Activated CD4-positive, alpha-beta memory T cell treated with anti-CD3 and anti-CD28 coated beads for 36 hours (primary cell): ENCODE measurements around the gene SOX2. TPM values are rescaled to one million over a fixed set of nuclear protein-coding genes. Genes with fewer than 3 reads are reported as not detected.
"Not testable (repeated sequence)": the region's sequence is repeated elsewhere in the genome, so short reads cannot be mapped to it uniquely, and the experiment has no call there.

Experiments used
- CTCF ChIA-PET: fragments of 350-600 bp; sonication (Branson Sonifier 250); formaldehyde crosslinking; loops from one replicate; lab custom pipeline; 2021; ENCODE audit warnings: antibody characterized with exemption, inconsistent platforms; lab: Charles Lee
- POLR2A ChIA-PET: fragments of 350-600 bp; sonication (Branson Sonifier 250); formaldehyde crosslinking; loops from one replicate; lab custom pipeline; 2021; ENCODE audit warnings: antibody characterized with exemption; lab: Charles Lee
- DNase-seq: peaks from one replicate; pipeline ENCODE4 v3.0.0-alpha.2; 2020
- H3K27ac Mint-ChIP-seq: one replicate; pipeline ENCODE4 v1.8.0; 2021; ENCODE audit warnings: mixed read lengths
- H3K27me3 Mint-ChIP-seq: one replicate; pipeline ENCODE4 v1.8.0; 2021; ENCODE audit warnings: mixed read lengths
- H3K36me3 Mint-ChIP-seq: one replicate; pipeline ENCODE4 v1.8.0; 2021; ENCODE audit warnings: mixed read lengths
- H3K4me1 Mint-ChIP-seq: one replicate; pipeline ENCODE4 v1.8.0; 2021; ENCODE audit warnings: low read depth, mixed read lengths
- H3K4me3 Mint-ChIP-seq: one replicate; pipeline ENCODE4 v1.8.0; 2021; ENCODE audit warnings: mild to moderate bottlenecking, mixed read lengths
- H3K9me3 Mint-ChIP-seq: one replicate; pipeline ENCODE4 v1.8.0; 2021; ENCODE audit warnings: mixed read lengths
- intact Hi-C: fragments of 100-400 bp; cut with micrococcal nuclease; formaldehyde crosslinking; loops from one replicate; pipeline ENCODE4 v1.15.1; 2023
- total RNA-seq, 2 experiments: library from RNA; stranded (reverse); gene quantifications; one replicate each; pipeline ENCODE4 v1.2.3, GENCODE V29; 2021

SOX2 gene
- total RNA-seq, 2 experiments from 2014 or later, result not detected

DNA sequence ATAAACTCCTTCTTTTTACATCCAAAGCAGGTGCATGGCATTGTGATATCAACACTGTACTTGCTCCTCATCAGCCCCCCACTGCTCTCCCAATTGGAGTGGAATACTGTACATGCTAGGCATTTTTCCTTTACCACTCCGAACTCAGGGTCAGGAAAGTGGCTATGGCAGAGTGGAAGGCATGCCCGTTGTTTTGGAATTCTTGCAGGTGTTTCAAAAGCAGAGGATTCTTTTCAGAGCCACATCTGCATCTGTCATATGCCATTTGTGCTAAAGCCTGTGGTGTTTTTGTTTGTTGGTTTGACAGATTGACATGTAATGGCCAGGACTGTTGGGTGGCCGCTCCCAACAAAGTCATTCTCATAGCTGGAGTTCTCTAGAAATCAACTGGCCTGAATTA is 41.7 kb downstream of the SOX2 start:
- intact Hi-C loops, result no loop called here
- Mint-ChIP-seq H3K4me3 (no peak overlapping the region), H3K27me3 (peaks cover 7% of the 10 kb centered on the region), H3K27ac (no peak overlapping the region), H3K4me1 (no peaks in the 10 kb centered on the region), H3K36me3 (no peaks in the 10 kb centered on the region), H3K9me3 (no peaks in the 10 kb centered on the region)
- DNase-seq, result no peak
- ChIA-PET CTCF (no interaction called here), POLR2A (no interaction called here)

- Mint-ChIP-seq H3K9me3 (no peaks in the 10 kb centered on the region), H3K4me3 (no peak overlapping the region), H3K36me3 (no peaks in the 10 kb centered on the region), H3K4me1 (no peaks in the 10 kb centered on the region), H3K27me3 (peaks cover 7% of the 10 kb centered on the region), H3K27ac (no peak overlapping the region)
- intact Hi-C loops, result no loop called here
- CTCF ChIA-PET, result no interaction called here
- DNase-seq, result no peak
- POLR2A ChIA-PET, result no interaction called here
These were observed 44.2 kb downstream of the SOX2 start for GRCh38 chr3:181755959-181756358.

GRCh38 chr3:181756645-181757297 is 45.0 kb downstream of the SOX2 start:
- Mint-ChIP-seq H3K27ac (no peak overlapping the region), H3K36me3 (no peaks in the 10 kb centered on the region), H3K9me3 (no peaks in the 10 kb centered on the region), H3K4me3 (no peak overlapping the region), H3K4me1 (no peaks in the 10 kb centered on the region), H3K27me3 (peaks cover 7% of the 10 kb centered on the region)
- CTCF ChIA-PET, result no interaction called here
- DNase-seq, result no peak
- POLR2A ChIA-PET, result no interaction called here
- intact Hi-C loops, result no loop called here

DNA sequence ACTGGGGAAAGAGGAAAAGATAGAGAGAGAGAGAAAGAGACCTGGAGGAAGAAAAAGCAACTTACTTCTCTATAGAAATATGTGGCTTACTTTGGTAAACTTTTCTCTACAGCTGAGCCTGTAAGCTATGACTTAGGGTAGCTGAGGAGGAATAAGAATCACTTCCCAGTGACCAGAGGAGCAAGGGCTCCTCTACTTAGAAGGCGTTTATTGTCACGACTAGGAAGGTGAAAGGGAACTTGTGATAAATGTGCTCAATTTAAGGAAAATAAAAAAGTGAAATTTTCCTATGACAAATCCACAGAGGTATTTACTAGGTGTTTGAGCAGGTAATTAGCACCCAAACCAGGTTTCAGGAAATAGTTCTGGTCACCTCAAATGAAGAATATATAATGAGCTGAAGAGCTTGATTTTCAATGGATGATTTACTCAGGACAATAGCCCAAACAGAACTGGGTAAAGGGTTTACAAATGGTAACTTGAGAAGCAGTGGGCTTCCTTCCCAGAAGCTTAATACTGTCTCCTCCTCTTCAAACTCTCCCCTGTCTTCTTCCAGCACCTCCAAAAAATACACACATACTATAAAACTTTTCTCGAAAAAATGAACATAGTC is 46.1 kb downstream of the SOX2 start:
- intact Hi-C loops, result no loop called here
- Mint-ChIP-seq H3K4me1 (no peaks in the 10 kb centered on the region), H3K9me3 (no peaks in the 10 kb centered on the region), H3K36me3 (no peaks in the 10 kb centered on the region), H3K4me3 (no peak overlapping the region), H3K27me3 (peaks cover 7% of the 10 kb centered on the region), H3K27ac (no peak overlapping the region)
- ChIA-PET POLR2A (no interaction called here), CTCF (no interaction called here)
- DNase-seq, result no peak

GRCh38 chr3:181761906-181762305 is 50.2 kb downstream of the SOX2 start:
- CTCF ChIA-PET, result no interaction called here
- DNase-seq, result no peak
- Mint-ChIP-seq H3K4me3 (no peak overlapping the region), H3K36me3 (no peaks in the 10 kb centered on the region), H3K27me3 (no peaks in the 10 kb centered on the region), H3K9me3 (no peaks in the 10 kb centered on the region), H3K4me1 (no peaks in the 10 kb centered on the region), H3K27ac (no peak overlapping the region)
- POLR2A ChIA-PET, result no interaction called here
- intact Hi-C loops, result no loop called here

DNA sequence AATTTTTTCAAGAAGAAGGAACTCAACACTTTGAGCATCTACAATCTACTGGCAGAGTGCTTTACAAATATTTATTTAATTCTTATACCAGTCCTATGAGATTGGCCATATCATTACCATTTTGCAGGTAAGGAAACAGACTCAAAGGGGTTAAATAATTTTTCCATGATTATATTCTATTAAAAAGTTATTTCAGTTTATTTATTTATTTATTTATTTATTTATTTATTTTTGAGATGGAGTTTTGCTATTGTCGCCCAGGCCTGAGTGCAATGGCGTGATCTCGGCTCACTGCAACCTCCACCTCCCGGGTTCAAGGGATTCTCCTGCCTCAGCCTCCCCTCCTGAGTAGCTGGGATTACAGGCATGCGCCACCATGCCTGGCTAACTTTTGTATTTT is 52.3 kb downstream of the SOX2 start:
- POLR2A ChIA-PET, H3K27me3 Mint-ChIP-seq, H3K9me3 Mint-ChIP-seq, H3K4me1 Mint-ChIP-seq, DNase-seq, CTCF ChIA-PET, intact Hi-C loops, H3K36me3 Mint-ChIP-seq, H3K4me3 Mint-ChIP-seq, H3K27ac Mint-ChIP-seq: not testable (repeated sequence)
